HepG2 (cell line): ENCODE results near the gene ABHD13. TPM values are rescaled to one million over a fixed set of nuclear protein-coding genes. Genes with fewer than 3 reads are reported as not detected.

Experiments
- ARNT ChIP-seq: fragments of 450-650 bp; IDR thresholded peaks from 2 replicates; pipeline ENCODE4 v1.6.1; 2017
- HNRNPL ChIP-seq: fragments of 200-400 bp; formaldehyde crosslinking; IDR thresholded peaks from 2 replicates; pipeline ENCODE4 v1.6.1; 2017; ENCODE audit warnings: mild to moderate bottlenecking, low read depth, low read length
- ISL2 ChIP-seq: sonication (generic); formaldehyde crosslinking; IDR thresholded peaks from 2 replicates; pipeline ENCODE4 v1.5.0; 2020; ENCODE audit warnings: missing genetic modification reagents
- MEIS2 ChIP-seq: sonication (generic); formaldehyde crosslinking; IDR thresholded peaks from 2 replicates; pipeline ENCODE4 v1.9.0; 2021; ENCODE audit warnings: mild to moderate bottlenecking, missing genetic modification reagents
- MIXL1 ChIP-seq: IDR thresholded peaks from 2 replicates; pipeline ENCODE4 v1.6.1; 2016
- NR3C1 ChIP-seq: sonication (generic); formaldehyde crosslinking; IDR thresholded peaks from 2 replicates; pipeline ENCODE4 v1.4.0; 2020; ENCODE audit warnings: missing genetic modification reagents
- PHB2 ChIP-seq: fragments of 450-650 bp; IDR thresholded peaks from 2 replicates; pipeline ENCODE4 v1.6.1; 2018; ENCODE audit not compliant: partially characterized antibody
- PLRG1 ChIP-seq: fragments of 450-650 bp; conservative IDR thresholded peaks from 2 replicates; pipeline ENCODE4 v1.6.1; 2016
- POGZ ChIP-seq: sonication (generic); formaldehyde crosslinking; IDR thresholded peaks from 2 replicates; pipeline ENCODE4 v1.4.0; 2020; ENCODE audit warnings: mild to moderate bottlenecking, missing genetic modification reagents
- RNF2 ChIP-seq: fragments of 450-650 bp; conservative IDR thresholded peaks from 2 replicates; pipeline ENCODE4 v1.6.1; 2016; ENCODE audit warnings: low read depth
- SMARCE1 ChIP-seq: fragments of 450-650 bp; IDR thresholded peaks from 2 replicates; pipeline ENCODE4 v1.6.1; 2017; ENCODE audit warnings: borderline replicate concordance
- TAF15 ChIP-seq: fragments of 200-400 bp; formaldehyde crosslinking; IDR thresholded peaks from one replicate; pipeline ENCODE4 v1.6.1; 2018; ENCODE audit warnings: mild to moderate bottlenecking, low read depth, low read length; ENCODE audit not compliant: poor library complexity, severe bottlenecking
- ZBTB3 ChIP-seq: sonication (generic); formaldehyde crosslinking; IDR thresholded peaks from 2 replicates; pipeline ENCODE4 v1.4.0; 2020; ENCODE audit warnings: low read depth, mild to moderate bottlenecking, moderate library complexity, missing genetic modification reagents, borderline replicate concordance
- ZFP1 ChIP-seq: IDR thresholded peaks from 2 replicates; pipeline ENCODE4 v1.6.1; 2016
- ZKSCAN1 ChIP-seq: fragments of 150-350 bp; IDR thresholded peaks from 2 replicates; pipeline ENCODE4 v1.6.1; 2014; ENCODE audit warnings: low read length
- ZNF12 ChIP-seq: sonication (generic); formaldehyde crosslinking; IDR thresholded peaks from 2 replicates; pipeline ENCODE4 v1.5.0; 2020; ENCODE audit warnings: missing genetic modification reagents
- ZNF383 ChIP-seq: sonication (generic); formaldehyde crosslinking; IDR thresholded peaks from 2 replicates; pipeline ENCODE4 v1.4.0; 2020; ENCODE audit warnings: missing genetic modification reagents, mild to moderate bottlenecking, borderline replicate concordance
- ZNF547 ChIP-seq: sonication (generic); formaldehyde crosslinking; IDR thresholded peaks from 2 replicates; pipeline ENCODE4 v1.5.1; 2020; ENCODE audit warnings: mild to moderate bottlenecking, missing genetic modification reagents
- polyA plus RNA-seq, 8 experiments: library from polyadenylated mRNA; depleted of rRNA in 3 of 8; stranded (reverse) in 7 of 8; unstranded in 1 of 8; fragments of >200 nt; fragmentation: Illumina TruSeq in 4 of 8; extraction: Trizol in 4 of 8; gene quantifications; 2 replicates each; pipeline versions ENCODE4 v1.2.1 to v1.2.3, GENCODE V29; 2011 to 2016; ENCODE audit warnings: low read depth in 4 of 8, missing spikeins in 1 of 8, mixed read lengths in 1 of 8; ENCODE audit not compliant: insufficient read depth in 1 of 8
- total RNA-seq, 5 experiments: library from RNA; depleted of rRNA; stranded (reverse); fragments of >200 nt; fragmentation: Illumina TruSeq; extraction: Trizol; gene quantifications; 2 replicates each; pipeline ENCODE4 v1.2.3, GENCODE V29; 2016; ENCODE audit warnings: low read depth in 1 of 5
- TF ChIP-seq, protein P1 (sequence below): sonication (generic); formaldehyde crosslinking; IDR thresholded peaks from 2 replicates; pipeline ENCODE4 v1.8.0; 2022; ENCODE audit warnings: mild to moderate bottlenecking, missing genetic modification reagents
- TF ChIP-seq, protein P2 (sequence below): sonication (generic); formaldehyde crosslinking; IDR thresholded peaks from 2 replicates; pipeline ENCODE4 v1.5.1; 2020; ENCODE audit warnings: missing genetic modification reagents, mild to moderate bottlenecking, borderline replicate concordance
- TF ChIP-seq, protein P3 (sequence below): sonication (generic); formaldehyde crosslinking; IDR thresholded peaks from 2 replicates; pipeline ENCODE4 v1.4.0; 2020; ENCODE audit warnings: missing genetic modification reagents
- TF ChIP-seq, protein P4 (sequence below): sonication (generic); formaldehyde crosslinking; IDR thresholded peaks from 2 replicates; pipeline ENCODE4 v1.4.0; 2020; ENCODE audit warnings: missing genetic modification reagents, borderline replicate concordance
- TF ChIP-seq, protein P5 (sequence below): IDR thresholded peaks from 2 replicates; pipeline ENCODE4 v1.6.1; 2018; ENCODE audit warnings: missing genetic modification reagents

The ABHD13 gene
- total and polyA plus RNA-seq, 2 of the 13 experiments (the other 11 are each of a cell fraction or from before 2014, with no cell fraction given) = 4.3 to 6.2 TPM

DNA sequence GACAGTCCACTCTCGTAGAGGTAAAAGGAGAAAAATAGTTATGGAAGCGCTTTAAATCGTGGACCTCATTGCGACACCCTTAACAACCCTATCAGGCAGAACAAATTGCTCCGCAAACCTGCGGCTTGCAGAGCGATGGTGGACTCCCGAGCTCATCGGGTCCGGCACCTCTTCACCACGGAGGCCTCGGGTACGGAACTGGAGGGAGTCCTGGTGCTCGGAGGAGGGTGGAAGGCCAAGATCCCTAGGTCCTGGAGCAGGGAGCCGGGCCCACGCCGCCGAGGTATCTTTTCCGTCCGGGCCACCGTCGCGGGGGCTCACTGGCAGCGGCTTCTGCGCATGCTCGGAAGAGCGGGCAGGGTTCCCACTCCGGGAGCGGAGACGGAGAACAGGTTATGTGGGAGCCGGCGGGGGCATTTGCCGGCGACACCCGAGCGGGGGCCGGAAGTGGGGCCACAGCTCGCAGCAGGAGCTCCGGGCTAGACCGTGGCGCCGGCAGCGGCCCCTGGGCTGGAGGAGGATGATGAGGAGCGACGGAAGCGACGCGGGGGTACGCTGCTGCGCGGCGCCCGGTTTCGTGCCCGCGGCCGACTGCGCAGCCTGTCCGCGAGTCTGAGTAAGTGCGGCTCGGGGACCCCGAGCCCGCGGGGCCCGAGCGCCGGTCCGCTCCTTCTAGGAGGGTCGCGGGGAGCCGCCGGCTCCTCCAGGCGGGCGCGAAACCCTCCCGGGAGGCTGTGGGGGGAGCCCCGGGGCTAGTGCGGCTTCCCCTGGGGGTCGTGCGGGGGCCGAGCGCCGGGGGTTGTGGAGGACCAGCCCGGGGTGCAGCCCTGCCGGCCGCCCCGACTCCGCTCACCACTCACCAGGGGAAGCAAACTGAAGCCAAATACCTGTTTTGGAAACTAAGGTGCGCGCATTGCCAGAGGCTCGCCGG lies at the start of gene ABHD13 (continued):
- TF ChIP-seq ZNF12 (CRISPR knock-in tag) = peak; percentile 55
- no peak for TF ChIP-seq PLRG1
- 0 out of 2 replicates have a peak, but pooled peaks have one; percentile 26 for TF ChIP-seq HNRNPL
- TF ChIP-seq, protein P1, sequence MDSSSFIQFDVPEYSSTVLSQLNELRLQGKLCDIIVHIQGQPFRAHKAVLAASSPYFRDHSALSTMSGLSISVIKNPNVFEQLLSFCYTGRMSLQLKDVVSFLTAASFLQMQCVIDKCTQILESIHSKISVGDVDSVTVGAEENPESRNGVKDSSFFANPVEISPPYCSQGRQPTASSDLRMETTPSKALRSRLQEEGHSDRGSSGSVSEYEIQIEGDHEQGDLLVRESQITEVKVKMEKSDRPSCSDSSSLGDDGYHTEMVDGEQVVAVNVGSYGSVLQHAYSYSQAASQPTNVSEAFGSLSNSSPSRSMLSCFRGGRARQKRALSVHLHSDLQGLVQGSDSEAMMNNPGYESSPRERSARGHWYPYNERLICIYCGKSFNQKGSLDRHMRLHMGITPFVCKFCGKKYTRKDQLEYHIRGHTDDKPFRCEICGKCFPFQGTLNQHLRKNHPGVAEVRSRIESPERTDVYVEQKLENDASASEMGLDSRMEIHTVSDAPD (CRISPR knock-in tag) = 0 out of 2 replicates have a peak, but pooled peaks have one; percentile 11
- TF ChIP-seq MIXL1 (CRISPR knock-in tag) = peak; percentile 57
- TF ChIP-seq POGZ (CRISPR knock-in tag) = peak; percentile 81
- peak; percentile 74 for TF ChIP-seq ISL2
- no peak for TF ChIP-seq RNF2
- peak; percentile 43 for TF ChIP-seq TAF15
- no peak for TF ChIP-seq SMARCE1
- TF ChIP-seq ZBTB3 = no peak
- no peak for TF ChIP-seq ZKSCAN1
- TF ChIP-seq, protein P2, sequence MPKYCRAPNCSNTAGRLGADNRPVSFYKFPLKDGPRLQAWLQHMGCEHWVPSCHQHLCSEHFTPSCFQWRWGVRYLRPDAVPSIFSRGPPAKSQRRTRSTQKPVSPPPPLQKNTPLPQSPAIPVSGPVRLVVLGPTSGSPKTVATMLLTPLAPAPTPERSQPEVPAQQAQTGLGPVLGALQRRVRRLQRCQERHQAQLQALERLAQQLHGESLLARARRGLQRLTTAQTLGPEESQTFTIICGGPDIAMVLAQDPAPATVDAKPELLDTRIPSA (CRISPR knock-in tag) = peak; percentile 30; the same call in 1 of the 2 replicates
- TF ChIP-seq, protein P3, sequence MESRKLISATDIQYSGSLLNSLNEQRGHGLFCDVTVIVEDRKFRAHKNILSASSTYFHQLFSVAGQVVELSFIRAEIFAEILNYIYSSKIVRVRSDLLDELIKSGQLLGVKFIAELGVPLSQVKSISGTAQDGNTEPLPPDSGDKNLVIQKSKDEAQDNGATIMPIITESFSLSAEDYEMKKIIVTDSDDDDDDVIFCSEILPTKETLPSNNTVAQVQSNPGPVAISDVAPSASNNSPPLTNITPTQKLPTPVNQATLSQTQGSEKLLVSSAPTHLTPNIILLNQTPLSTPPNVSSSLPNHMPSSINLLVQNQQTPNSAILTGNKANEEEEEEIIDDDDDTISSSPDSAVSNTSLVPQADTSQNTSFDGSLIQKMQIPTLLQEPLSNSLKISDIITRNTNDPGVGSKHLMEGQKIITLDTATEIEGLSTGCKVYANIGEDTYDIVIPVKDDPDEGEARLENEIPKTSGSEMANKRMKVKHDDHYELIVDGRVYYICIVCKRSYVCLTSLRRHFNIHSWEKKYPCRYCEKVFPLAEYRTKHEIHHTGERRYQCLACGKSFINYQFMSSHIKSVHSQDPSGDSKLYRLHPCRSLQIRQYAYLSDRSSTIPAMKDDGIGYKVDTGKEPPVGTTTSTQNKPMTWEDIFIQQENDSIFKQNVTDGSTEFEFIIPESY (CRISPR knock-in tag) = 0 out of 2 replicates have a peak, but pooled peaks have one; percentile 18
- TF ChIP-seq, protein P4, sequence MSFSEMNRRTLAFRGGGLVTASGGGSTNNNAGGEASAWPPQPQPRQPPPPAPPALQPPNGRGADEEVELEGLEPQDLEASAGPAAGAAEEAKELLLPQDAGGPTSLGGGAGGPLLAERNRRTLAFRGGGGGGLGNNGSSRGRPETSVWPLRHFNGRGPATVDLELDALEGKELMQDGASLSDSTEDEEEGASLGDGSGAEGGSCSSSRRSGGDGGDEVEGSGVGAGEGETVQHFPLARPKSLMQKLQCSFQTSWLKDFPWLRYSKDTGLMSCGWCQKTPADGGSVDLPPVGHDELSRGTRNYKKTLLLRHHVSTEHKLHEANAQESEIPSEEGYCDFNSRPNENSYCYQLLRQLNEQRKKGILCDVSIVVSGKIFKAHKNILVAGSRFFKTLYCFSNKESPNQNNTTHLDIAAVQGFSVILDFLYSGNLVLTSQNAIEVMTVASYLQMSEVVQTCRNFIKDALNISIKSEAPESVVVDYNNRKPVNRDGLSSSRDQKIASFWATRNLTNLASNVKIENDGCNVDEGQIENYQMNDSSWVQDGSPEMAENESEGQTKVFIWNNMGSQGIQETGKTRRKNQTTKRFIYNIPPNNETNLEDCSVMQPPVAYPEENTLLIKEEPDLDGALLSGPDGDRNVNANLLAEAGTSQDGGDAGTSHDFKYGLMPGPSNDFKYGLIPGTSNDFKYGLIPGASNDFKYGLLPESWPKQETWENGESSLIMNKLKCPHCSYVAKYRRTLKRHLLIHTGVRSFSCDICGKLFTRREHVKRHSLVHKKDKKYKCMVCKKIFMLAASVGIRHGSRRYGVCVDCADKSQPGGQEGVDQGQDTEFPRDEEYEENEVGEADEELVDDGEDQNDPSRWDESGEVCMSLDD (CRISPR knock-in tag) = peak; percentile 21; the same call in 1 of the 2 replicates
- TF ChIP-seq, protein P5, sequence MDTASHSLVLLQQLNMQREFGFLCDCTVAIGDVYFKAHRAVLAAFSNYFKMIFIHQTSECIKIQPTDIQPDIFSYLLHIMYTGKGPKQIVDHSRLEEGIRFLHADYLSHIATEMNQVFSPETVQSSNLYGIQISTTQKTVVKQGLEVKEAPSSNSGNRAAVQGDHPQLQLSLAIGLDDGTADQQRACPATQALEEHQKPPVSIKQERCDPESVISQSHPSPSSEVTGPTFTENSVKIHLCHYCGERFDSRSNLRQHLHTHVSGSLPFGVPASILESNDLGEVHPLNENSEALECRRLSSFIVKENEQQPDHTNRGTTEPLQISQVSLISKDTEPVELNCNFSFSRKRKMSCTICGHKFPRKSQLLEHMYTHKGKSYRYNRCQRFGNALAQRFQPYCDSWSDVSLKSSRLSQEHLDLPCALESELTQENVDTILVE (CRISPR knock-in tag) = peak; percentile 66
- TF ChIP-seq PHB2 = no peak
- 0 out of 2 replicates have a peak, but pooled peaks have one; percentile 57 for TF ChIP-seq ZNF383 (CRISPR knock-in tag)
- TF ChIP-seq MEIS2 (CRISPR knock-in tag) = peak; percentile 73; the same call in 1 of the 2 replicates
- no peak for TF ChIP-seq NR3C1
- TF ChIP-seq ZFP1 = no peak; the same call in 1 of the 2 replicates
- no peak for TF ChIP-seq ARNT
- TF ChIP-seq ZNF547 (CRISPR knock-in tag) = 0 out of 2 replicates have a peak, but pooled peaks have one; percentile 17
